Right lung (tissue), 5 donors: ENCODE results near the gene HOXA4. TPM values are rescaled to one million over a fixed set of nuclear protein-coding genes. Genes with fewer than 3 reads are reported as not detected.

Experiments
- DNase-seq, 2 donors: peaks; one replicate each; pipeline ENCODE4 v3.0.0-alpha.2; 2013
- polyA plus RNA-seq, 5 donors: library from polyadenylated mRNA; unstranded; fragments of 120-200 nt; gene quantifications; one replicate each; pipeline versions ENCODE4 v1.2.1 to v1.2.3, GENCODE V29; 2013; ENCODE audit warnings: inconsistent platforms in 1 of 5, low replicate concordance in 1 of 5; ENCODE audit not compliant: insufficient read length in 5 of 5, insufficient read depth in 1 of 5

HOXA4 gene
- polyA plus RNA-seq, 5 donors: 32.3 to 39.5 (median 38.3) TPM

DNA sequence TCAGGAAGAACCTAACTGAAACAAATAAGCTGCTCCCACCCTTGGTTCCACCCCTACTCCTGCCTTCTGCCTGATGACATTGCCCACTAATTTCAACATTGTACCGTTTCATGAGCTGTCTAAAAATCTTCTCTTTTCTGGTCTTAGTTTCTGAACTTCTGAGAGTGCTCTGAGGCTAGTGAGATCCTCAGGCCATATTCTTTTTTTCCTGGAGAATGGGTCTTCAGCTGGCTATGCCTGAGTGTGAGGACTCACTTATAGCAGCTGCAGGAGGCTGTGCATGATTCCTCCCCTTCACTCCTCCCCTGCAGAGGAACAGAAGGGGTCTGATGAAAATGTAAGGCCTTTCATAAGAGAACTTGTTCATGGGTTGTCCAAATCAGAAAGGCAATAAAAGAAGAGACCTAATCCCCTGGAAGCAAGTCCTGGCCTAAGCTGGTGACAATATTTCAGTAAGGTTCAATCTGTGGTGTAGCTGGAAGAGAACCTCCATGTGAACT is 11.1 kb downstream of the HOXA4 start:
- DNase-seq: no peak

DNA sequence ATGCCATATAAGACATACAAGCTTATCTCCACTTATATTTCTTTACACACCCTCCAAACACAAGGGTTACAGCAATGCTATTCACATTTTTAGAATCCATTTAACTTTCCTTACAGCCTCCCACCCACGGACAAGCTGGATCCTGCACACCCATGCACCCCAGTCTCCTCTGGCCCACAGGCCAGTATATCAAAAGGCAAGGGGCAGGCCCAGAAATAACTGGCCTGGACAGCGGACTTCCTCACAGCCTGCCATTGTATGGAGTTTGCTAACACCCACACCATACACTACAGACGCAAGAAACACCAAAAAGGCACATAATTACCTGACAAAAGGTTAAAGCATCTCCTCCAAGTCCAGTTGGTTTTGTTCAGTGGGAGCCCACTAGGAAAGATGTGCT is 12.0 kb downstream of the HOXA4 start:
- no peak for DNase-seq

DNA sequence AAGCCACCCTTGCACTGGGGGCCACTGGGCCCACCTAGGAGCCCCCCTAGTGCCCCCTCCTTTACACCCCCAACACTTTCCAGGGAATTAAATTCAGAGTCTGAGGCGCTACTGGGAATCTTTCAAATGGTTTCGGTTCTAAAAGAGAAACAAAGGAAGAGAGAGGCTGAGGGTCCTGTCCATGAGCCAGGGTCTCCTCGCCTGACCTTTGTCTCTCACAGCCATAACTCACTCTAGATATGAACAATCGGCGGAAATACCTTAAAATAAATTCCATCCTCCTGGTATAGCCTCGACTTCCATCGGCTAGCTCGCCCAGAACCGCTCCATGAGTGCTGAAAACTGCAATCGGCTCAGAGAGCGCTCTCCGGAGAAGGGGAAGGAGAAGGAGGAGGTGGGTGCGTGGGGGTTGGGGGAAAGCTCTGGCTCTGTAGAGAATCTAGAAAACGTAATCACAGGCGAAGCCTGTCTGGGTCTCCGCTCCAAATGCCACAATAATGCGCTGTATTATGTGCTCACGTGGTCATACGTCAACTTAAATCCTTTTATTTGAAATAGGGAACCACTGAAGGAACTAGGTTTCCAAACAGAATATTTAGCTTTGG is 12.6 kb downstream of the HOXA4 start:
- DNase-seq: peak in 1 of 2 donors; percentile 51

DNA sequence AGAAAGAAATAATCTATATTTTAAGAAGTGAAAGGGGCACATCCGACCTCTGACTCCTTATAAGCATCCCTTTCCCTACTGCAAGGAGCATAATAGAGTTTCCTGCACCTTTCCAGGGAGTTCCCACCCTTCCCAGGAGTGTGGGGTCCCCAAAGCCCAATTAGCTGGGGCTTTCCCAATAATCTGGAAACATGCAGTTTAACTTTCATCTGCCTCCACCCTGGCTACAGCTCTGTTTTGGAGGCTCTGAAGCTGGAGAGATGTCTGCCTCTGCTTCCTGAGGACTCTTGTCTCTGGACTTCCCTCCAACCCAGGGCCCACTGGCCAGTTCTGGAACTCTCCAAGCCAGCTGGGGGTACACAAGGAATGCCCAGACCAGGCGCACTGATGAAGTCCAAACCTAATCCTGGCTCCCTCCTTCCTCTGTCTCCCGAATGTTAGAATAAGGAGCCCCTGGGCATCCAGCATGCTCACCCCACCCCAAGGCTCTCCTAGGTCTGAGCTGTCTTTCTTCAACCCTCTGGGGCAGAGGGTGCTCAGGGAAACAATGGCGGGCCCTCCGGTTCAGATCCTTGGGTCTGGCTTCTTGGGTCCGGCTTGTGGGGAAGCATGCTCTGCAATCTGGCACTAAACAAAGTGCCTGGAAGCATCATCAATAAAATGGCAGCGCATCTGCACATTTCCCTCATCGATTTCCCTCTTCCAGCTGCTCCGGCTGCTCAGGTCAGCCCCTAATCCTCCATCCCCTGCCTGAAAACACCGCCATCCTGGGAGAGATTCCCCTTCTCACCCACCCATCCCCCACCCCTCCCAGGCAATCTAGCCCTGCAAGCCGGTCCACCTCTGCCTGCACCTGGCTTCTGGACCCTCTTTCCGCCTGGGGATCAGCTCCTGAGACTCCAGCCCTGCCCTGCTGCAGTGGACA is 13.3 kb downstream of the HOXA4 start:
- peak in 1 of 2 donors; percentile 38 for DNase-seq

DNA sequence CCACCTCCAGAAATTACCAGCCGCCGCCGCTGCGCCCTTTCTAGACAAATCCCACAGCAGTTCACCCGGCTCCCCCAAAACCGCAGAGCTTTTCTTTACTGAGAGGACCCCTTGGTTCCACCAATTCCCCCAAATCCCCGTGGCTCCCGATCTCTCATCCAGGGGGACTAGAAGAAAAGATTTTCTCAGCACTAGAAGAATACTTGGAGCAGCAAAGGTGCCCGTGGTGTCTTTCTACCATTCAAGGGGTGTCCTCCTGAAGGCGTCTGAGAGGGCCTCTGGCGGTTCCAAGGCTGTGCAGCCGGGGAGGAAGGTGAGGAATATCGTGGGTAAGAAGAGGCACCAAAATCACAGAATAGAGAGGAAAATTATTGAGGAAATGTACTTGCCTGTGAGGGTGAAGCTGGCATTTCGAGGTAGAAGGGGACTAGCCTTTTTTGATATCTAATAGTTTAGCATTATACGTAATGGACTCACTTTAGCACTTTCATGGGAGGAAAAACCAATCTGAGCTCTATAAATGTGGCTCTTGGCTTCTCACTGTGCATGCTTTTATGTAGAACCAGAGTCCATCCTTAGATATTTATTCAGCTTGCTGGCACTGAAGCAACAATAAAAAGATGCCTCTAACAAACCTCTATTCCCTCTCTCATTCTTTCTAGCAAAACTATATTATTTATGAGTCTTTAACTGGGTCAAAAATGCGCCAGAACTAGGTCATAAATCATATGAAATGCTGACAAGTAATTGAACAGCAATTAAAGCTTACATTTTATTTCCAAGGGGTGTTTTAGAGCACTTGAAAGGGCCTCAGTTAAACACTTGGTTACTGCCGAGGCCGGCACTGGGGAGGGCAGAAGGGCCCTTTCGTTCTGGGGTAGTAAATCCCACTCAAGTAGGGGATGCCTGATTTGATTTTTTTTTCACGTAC is 14.3 kb downstream of the HOXA4 start:
- DNase-seq: peak in 1 of 2 donors; percentile 45

DNA sequence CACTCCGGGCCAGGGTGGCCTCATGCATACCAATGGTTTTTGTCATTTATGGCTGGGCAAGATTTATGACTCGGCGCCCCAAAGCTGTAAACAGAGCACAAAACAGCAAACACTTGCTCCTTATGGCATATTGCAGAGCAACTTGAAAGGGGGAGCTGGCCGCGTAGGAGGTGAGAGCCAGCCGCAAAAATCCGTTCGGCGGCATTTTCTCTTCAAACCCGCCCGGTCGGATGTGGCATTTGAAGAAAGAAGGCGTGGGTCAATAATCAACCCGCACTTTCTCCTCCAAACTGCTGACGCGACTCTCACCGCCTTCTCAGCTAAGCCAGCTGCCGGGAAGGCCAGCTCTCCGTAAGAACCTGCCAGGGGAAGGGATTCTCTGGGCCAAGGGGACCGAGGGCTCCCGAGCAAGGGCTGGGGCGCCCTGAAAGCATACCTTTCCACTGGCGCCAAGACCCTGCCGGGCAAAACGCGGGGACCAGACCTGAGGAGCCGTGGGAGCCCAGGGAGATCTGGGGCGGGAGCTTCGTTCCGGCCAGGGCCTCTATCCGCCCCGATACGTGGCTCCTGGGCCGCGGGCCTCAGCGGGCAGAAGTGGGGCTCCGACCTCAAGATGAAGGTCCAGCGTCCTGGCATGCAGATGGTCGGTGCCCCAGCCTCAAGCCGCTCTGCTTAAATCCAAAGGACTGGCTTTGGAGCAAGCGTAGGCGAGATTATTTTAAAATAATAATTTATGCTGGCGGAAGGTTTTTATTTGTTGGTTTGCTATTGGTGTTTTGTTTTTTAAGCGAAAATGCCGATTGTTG is 15.1 kb downstream of the HOXA4 start:
- no peak for DNase-seq

DNA sequence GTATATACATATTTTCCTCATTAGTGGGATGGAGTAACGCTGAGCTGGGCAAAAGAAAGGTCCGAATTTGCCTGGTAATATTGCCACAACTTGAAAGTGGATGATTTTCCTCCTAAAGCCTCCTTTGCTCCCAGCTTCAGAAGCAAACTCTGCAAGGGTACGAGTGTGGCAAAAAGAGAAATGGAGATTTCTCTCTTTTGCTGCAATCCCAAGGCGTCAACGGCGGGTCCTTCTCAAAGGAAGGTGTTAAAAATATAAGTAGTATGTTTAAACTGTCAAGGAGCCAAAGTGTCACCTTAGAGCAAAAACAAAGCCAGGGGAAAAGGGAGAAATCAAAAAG is 15.7 kb downstream of the HOXA4 start:
- DNase-seq: no peak

DNA sequence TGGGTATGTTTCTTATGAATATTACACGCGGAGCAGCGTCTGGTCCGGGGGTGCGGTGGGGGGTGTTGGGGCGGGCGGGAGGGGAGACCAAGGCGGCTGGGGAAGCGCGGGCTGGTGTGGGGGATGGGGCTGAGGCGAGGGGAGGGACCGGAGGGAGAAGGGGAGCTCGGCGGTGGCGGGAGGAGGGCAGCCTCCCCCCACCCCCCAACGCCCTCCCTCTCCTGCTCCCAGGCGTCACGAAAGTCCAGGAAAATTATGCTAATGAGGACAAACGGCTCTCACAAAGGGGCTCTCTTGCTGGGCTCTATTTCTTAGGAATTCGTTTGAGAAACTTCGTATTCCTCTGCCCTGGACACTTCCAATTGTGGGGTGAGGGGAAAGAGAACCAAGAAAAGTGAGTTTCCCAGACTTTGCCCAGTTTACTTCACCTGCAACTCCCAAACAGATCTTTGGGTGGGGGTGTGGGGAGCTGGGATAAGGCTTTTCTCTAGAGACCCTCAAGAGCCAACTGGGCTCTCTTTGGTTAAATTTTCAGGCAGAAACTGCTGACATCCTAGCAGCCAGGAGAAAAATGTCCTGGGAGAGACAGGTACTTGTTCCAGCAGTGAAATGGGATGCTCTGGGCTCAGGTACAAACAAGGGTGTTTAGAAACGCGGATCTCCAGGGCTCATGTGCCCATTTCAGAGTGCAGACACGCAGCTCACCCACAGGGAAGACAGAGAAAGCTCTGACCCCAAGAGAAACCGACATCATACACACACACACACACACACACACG is 16.4 kb downstream of the HOXA4 start:
- DNase-seq: no peak

DNA sequence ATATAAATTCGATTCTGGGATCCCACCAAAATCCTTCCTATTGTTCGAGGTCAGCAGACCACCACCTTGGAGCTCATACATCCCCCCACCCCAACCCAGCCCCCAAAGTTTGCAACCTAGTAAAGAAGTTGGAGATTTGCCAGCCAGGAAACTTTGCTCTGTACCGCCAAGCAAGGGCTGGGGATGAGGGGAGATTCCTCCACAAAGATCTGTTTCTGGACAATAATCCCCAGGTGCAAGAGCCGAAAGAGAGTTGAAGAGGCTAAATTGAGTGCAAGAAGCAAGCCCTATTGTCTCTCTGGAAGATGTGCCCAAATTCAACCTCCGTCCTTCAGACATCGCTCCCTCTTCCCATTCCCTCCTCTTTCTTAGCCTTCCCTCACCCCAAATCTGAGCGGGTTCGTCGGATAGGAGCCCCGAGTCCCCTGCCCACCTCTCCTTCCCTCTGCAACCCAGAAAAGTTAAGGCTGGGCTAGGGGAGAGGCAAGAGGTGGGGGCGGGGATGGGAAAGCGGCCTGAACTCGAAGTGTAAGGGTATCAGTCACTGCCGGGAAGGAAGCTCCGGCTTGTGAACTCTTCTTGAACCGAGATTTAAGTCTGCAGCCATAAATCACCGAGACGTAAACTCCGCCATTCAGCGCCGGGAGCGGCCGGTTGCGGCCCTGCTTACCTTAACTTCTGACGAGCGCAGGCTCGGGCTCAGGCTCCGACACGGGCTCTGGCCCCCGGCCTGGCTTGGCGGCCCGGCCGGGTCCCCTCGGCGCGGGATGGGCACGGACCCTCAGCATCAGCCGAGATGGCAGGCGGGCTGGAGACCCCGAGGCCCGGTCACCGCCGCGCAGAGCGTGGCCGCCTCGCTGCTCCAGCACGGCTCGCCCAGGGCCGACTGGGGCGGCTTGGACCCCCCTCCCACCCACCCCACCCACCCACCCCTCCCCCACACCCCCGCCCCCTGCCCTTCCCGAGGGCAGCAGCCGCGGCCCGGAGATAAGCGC is 17.3 kb downstream of the HOXA4 start:
- DNase-seq: no peak

DNA sequence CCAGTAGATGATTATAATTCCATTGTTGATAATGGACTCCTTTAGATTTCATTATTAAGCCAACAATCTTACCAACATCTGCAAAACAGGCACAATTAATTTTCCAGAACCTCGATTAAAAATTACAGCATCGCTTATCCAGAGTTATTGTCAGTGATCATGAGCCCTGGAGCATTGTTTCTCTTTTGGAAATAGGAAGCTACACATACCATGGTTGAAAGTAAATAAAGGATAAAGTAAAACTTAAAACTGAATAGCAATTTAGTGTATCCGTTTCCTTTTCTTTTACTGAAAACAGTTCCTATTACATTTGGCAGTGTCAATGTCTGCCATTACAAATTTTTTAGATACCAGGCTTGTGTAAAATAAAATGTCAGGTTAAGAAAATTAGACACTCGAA is 18.2 kb downstream of the HOXA4 start:
- no peak for DNase-seq

DNA sequence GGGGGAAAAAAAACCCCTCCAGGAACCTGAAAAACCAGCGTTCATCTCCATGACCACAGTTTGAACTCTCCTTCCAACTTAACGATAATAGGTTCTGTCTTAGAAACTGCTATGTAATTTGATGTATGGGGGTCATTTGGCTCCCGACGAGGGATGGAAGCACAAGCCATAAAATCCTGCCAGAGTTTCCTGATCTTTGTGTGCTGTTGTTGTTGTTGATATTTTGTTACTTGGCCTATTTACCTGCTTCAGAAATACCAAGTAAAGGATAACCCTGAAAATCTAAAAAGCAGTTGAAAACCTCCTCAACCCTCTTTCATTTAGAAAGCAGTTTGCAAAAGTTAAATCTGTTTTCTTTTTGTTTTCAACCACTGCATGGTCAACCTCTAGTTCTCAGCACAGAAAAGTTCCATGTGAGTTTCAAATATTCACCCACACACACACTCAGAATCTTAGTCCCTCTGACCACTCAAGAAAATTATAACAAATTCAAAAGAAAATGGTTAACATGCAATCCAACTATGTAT is 18.7 kb downstream of the HOXA4 start:
- DNase-seq: no peak

DNA sequence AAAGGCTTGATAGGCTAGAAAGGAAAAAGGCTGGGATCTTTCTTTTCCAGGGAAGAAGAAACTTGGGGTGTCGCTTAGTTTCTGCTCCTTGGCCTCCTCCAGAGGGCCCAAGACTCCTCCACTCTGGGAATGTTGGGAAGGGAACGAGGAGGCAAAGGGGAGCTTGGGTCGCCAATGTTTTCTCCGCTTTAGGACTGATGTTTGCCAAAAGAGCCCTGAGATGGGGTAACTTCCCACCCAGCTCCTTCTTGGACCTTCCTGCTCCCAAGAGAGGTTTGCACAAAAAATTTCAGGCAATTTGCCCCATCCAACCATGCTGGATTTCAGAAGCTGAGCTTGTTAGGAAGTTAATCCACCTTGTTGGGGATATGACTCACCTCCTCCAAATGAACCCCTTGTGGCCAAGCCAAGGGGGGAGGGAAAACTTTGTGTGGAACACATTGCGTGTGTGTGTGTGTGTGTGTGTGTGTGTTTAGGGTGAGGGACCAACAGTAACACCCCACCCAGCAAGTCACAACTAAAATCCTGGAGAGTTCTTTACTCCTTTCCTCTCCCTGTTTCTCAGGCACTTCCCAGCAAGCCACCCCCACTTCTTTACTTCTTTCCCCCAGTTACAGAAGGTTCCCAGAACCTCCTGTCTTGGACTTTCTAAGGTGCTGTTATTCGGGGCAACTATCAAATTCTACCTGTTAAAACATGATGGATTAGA is 19.4 kb downstream of the HOXA4 start:
- DNase-seq: no peak

DNA sequence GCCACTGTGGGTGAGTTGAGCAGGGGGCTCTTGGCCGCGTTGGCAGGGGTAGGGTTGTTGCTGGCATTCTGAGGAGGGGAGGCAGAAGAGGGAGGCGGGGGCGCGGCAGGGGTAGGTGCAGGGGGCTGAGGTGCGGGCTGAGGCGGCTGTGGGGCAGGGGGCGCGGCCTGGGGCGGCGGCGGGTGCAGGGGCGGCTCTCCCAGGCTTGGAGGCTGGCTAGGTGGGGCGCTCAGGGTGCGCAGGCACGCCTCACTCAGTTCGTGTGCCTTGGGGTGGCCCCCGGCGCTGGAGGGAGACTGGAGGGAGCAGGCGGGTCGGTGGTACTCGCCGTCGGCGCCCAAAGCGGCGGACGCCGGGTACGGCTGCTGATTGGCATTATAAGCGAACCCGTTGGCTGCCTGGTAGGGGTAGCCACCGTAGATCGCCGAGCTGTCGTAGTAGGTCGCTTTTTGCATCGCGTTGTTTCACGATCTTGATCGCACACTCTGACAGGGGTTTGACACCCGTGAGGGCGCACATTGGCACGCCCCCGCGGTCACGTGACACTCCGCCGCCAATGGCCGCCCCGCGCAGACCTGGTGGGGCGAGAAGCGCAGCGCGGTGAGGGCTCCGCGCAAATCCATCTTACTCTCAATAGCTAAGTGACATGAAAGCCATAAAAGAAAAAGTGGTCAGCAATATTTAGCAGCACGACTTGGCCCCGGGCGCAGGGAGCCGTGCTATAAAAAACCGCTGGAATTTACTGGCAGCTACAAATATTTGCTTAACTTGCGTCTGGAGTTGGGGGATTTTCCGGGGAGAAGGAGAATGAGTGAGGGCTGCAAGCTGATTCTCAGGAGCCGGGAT is 20.1 kb downstream of the HOXA4 start:
- DNase-seq: peak in 1 of 2 donors; percentile 81

DNA sequence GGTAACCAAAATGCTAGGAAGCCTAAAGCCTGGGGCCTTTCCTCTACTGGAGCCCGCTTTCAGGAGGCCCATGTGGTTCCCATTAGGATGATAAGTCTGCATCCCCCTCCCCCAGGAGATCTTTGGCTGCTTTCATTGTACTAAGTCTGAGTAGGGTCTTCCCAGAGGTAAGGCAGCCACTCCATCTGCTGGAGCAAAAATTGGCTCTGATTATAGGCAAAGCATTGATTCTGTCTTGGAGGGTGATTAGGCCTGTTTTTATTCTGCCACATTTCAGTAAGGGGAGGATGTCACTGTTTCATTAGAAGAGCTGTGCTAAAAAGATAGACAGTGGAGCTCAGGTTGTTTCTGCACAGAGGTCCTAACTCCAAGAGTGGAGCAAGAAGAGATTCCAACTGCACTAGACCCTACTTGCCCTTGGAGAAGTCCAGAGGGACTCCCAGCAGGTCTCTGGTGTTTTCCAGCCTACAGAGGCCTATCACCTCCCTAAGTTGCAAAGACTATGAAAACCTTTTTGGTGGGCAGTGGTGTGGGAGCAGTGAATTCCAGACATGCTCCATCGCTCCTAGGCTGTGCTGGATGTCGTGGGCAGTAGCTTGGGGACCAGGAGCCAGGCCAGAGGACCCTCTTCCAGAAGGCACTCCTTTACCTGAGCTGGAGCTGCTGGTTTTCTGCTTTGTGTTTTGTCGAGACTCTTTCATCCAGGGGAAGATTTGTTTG is 20.9 kb downstream of the HOXA4 start:
- no peak for DNase-seq

DNA sequence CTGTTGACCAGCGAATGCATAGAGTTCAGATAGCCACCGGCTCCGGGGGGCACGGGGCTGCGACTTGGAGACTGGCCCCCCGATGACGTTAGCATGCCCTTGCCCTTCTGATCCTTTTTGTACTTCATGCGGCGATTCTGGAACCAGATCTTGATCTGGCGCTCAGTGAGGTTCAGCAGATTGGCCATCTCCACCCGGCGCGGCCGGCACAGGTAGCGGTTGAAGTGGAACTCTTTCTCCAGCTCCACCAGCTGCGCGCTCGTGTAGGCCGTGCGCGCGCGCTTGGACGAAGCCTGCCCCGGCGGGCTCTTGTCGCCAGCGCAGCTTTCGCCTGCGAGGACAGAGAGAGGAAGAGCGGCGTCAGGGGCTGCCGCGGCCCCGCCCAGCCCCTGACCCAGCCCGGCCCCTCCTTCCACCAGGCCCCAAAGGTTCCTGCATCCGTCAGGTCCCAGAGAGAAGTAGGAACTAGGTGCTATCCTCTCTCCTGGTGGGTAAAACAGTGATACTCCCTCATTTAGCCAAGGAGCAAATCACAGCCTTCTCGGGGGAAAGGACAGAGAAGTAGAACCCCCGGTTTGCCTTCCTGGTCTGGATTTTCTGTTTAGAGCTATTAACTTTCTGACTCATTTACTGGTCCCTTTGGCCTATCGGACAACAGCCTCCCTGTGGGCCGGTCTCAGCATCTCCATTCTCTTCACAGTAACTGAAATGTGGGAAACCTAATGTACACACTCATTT is 22.0 kb downstream of the HOXA4 start:
- peak; percentile 76 to 78 for DNase-seq
